Measurements from ENCODE around the gene FAR2.

- TF ChIP-seq CTCF (IDR thresholded peaks at IDR 0.05) (no peak), POLR2AphosphoS5 (IDR thresholded peaks at IDR 0.05) (no peak), POLR2A (IDR thresholded peaks at IDR 0.05) (no peak)
These were observed 44.6 kb upstream of the FAR2 start for GRCh38 chr12:29104516-29104915.
